ENCODE measurements around the gene NUDT3. TPM values are rescaled to one million over a fixed set of nuclear protein-coding genes. Genes with fewer than 3 reads are reported as not detected.
A peak's percentile ranks its signal among the peaks of the same experiment; 100 is the strongest.
"Not testable (repeated sequence)": the region's sequence is repeated elsewhere in the genome, so short reads cannot be mapped to it uniquely, and the experiment has no call there.

NUDT3 gene
- polyA plus RNA-seq, 3 donors, result 9.3 to 33.3 (median 10.9) TPM

DNA sequence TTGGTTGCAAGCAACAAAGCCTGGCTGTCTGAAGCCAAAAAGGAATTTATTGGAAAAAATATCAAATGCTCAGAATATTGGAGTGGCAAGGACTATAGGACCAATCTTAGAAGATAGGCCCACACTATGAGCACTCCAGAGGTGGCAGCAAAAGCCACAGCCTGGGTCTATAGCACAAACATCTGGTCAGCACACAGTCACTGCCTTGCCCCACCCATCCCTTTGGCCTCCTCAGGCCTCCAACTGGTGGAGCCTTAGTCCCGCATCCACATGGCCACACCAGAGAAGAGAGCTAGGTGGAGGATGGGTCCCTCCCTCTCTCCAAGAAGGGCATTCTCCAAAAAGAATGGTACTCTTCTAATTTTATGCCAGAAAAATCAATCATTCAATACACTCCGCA is 14.0 kb downstream of the NUDT3 start:
- no peaks in the 10 kb centered on the region for H3K27me3 Mint-ChIP-seq (ENCODE audit: low read depth in 3 of 3)
- peak overlapping the region in 4 of 7 donors; percentile 6 to 87 (median 52) for H3K27ac Mint-ChIP-seq
- intact Hi-C loops (cut with micrococcal nuclease), result no loop called here
- TF ChIP-seq, protein P1, sequence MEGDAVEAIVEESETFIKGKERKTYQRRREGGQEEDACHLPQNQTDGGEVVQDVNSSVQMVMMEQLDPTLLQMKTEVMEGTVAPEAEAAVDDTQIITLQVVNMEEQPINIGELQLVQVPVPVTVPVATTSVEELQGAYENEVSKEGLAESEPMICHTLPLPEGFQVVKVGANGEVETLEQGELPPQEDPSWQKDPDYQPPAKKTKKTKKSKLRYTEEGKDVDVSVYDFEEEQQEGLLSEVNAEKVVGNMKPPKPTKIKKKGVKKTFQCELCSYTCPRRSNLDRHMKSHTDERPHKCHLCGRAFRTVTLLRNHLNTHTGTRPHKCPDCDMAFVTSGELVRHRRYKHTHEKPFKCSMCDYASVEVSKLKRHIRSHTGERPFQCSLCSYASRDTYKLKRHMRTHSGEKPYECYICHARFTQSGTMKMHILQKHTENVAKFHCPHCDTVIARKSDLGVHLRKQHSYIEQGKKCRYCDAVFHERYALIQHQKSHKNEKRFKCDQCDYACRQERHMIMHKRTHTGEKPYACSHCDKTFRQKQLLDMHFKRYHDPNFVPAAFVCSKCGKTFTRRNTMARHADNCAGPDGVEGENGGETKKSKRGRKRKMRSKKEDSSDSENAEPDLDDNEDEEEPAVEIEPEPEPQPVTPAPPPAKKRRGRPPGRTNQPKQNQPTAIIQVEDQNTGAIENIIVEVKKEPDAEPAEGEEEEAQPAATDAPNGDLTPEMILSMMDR (IDR thresholded peaks at IDR 0.05), result no peak
- no peaks in the 10 kb centered on the region for H3K9me3 ChIP-seq (replicated peaks in 1 of 2; ENCODE audit: control insufficient read depth in 1 of 2, insufficient read depth in 1 of 2, low read length in 2 of 2)
- no peak overlapping the region for H3K4me3 Mint-ChIP-seq
- WGBS (ENCODE audit: insufficient coverage), result 100% methylated on average over 2 of the region's 2 CpGs
- H4K20me1 ChIP-seq (ENCODE audit: insufficient read depth, low read length), result peaks cover 99% of the 10 kb centered on the region
- H3K4me1 ChIP-seq (ENCODE audit: control insufficient read depth in 1 of 2, insufficient read depth in 2 of 2, low read length in 2 of 2), result peaks cover 22 to 24% of the 10 kb centered on the region in 2 donors
- H3K4me3 ChIP-seq (replicated peaks in 1 of 3; ENCODE audit: low read depth in 2 of 3, low read length in 3 of 3), result no peak overlapping the region
- peak overlapping the region in 1 of 2 donors; percentile 32 for H3K27ac ChIP-seq (ENCODE audit: low read depth in 1 of 2, low read length in 2 of 2)
- peaks cover 95% of the 10 kb centered on the region for H3K79me2 ChIP-seq (ENCODE audit: insufficient read depth, low read length)
- no peaks in the 10 kb centered on the region for H3K9me3 Mint-ChIP-seq
- H3K9ac ChIP-seq (ENCODE audit: insufficient read depth, low read length, poor library complexity, severe bottlenecking), result no peak overlapping the region
- peaks cover 8 to 13% of the 10 kb centered on the region in 2 donors for H3K36me3 Mint-ChIP-seq
- peaks cover 20% of the 10 kb centered on the region for H3K4me1 Mint-ChIP-seq
- no peak overlapping the region for H3K4me2 ChIP-seq (replicated peaks; ENCODE audit: extremely low read depth, low read length, poor library complexity, severe bottlenecking)
- DNase-seq, result no peak
- peaks cover 0 to 11% of the 10 kb centered on the region in 2 donors for H3K36me3 ChIP-seq (replicated peaks in 1 of 2; ENCODE audit: control insufficient read depth in 1 of 2, insufficient read depth in 2 of 2, low read length in 2 of 2)
- H2AFZ ChIP-seq (ENCODE audit: insufficient read depth, low read depth, low read length, poor library complexity, severe bottlenecking), result no peak overlapping the region
- H3K27me3 ChIP-seq (ENCODE audit: control insufficient read depth in 2 of 2, insufficient read depth in 2 of 2, low read length in 2 of 2), result no peaks in the 10 kb centered on the region

DNA sequence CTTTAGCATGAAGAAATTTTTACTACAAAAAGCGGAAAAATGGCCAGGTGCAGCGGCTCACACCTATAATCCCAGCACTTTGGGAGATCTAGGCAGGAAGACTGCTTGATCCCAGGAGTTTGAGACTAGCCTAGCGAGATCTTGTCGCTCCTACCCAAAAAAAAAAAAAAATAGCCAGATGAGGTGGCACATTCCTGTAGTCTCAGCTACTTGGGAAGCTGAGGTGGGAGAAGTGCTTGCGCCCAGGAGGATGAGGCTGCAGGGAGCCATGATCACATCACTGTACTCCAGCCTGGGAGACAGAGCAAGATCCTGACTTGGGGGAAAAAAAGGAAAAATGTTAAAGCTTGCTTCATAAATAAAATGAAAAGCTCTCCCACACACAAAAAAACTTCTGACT is 14.5 kb downstream of the NUDT3 start:
- peak overlapping the region in 3 of 7 donors; percentile 43 to 58 (median 44) for H3K27ac Mint-ChIP-seq
- Histone ChIP-seq H3K27ac (ENCODE audit: low read depth in 1 of 2, low read length in 2 of 2) (no peak overlapping the region), H3K4me2 (replicated peaks; ENCODE audit: extremely low read depth, low read length, poor library complexity, severe bottlenecking) (no peak overlapping the region), H3K4me1 (ENCODE audit: control insufficient read depth in 1 of 2, insufficient read depth in 2 of 2, low read length in 2 of 2) (peaks cover 27% of the 10 kb centered on the region in 2 donors), H4K20me1 (ENCODE audit: insufficient read depth, low read length) (peaks cover 99% of the 10 kb centered on the region), H3K4me3 (replicated peaks in 1 of 3; ENCODE audit: low read depth in 2 of 3, low read length in 3 of 3) (no peak overlapping the region), H3K79me2 (ENCODE audit: insufficient read depth, low read length) (peaks cover 95% of the 10 kb centered on the region), H2AFZ (ENCODE audit: insufficient read depth, low read depth, low read length, poor library complexity, severe bottlenecking) (no peak overlapping the region), H3K36me3 (replicated peaks in 1 of 2; ENCODE audit: control insufficient read depth in 1 of 2, insufficient read depth in 2 of 2, low read length in 2 of 2) (peaks cover 0 to 11% of the 10 kb centered on the region in 2 donors), H3K9ac (ENCODE audit: insufficient read depth, low read length, poor library complexity, severe bottlenecking) (no peak overlapping the region), H3K9me3 (replicated peaks in 1 of 2; ENCODE audit: control insufficient read depth in 1 of 2, insufficient read depth in 1 of 2, low read length in 2 of 2) (no peaks in the 10 kb centered on the region), H3K27me3 (ENCODE audit: control insufficient read depth in 2 of 2, insufficient read depth in 2 of 2, low read length in 2 of 2) (no peaks in the 10 kb centered on the region)
- DNase-seq, result no peak
- H3K4me3 Mint-ChIP-seq, result no peak overlapping the region
- WGBS (ENCODE audit: insufficient coverage), result 100% methylated on average over 1 of the region's 5 CpGs
- TF ChIP-seq, protein P1 (IDR thresholded peaks at IDR 0.05), result no peak
- H3K4me1 Mint-ChIP-seq, result peaks cover 20% of the 10 kb centered on the region
- H3K36me3 Mint-ChIP-seq, result peaks cover 8 to 11% of the 10 kb centered on the region in 2 donors
- intact Hi-C loops (cut with micrococcal nuclease), result loop anchor here in 1 of 2 donors (2.0 kb wide), 1 partner anchor 13 kb away; no protein-coding TSS in a partner anchor
- no peaks in the 10 kb centered on the region for H3K9me3 Mint-ChIP-seq
- H3K27me3 Mint-ChIP-seq (ENCODE audit: low read depth in 3 of 3), result no peaks in the 10 kb centered on the region

DNA sequence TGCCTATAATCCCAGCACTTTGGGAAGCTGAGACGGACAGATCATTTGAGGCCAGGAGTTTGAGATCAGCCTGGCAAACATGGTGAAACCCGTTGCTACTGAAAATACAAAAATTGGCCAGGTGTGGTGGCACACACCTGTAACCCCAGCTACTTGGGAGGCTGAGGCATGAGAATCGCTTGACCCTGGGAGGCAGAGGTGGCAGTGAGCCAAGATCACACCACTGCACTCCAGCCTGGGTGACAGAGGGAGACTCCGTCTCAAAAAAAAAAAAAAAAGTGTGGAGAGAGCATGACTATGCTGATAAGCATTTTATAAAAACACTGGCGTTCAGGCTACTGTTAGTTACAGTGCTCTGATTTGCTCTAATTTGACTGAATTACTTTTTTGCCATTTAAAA is 14.9 kb downstream of the NUDT3 start:
- 100% methylated on average over 2 of the region's 5 CpGs for WGBS (ENCODE audit: insufficient coverage)
- intact Hi-C loops (cut with micrococcal nuclease), result loop anchor here in 1 of 2 donors (2.0 kb wide), 1 partner anchor 13 kb away; no protein-coding TSS in a partner anchor
- H3K4me1 ChIP-seq (ENCODE audit: control insufficient read depth in 1 of 2, insufficient read depth in 2 of 2, low read length in 2 of 2), result peaks cover 28 to 29% of the 10 kb centered on the region in 2 donors

More for the DNA sequence above, 14.9 kb downstream of the NUDT3 start:
- peaks cover 23% of the 10 kb centered on the region for H3K4me1 Mint-ChIP-seq
- not testable (repeated sequence) for H2AFZ ChIP-seq (ENCODE audit: insufficient read depth, low read depth, low read length, poor library complexity, severe bottlenecking); H3K9me3 ChIP-seq (replicated peaks in 1 of 2; ENCODE audit: control insufficient read depth in 1 of 2, insufficient read depth in 1 of 2, low read length in 2 of 2); H3K4me3 ChIP-seq (replicated peaks in 1 of 3; ENCODE audit: low read depth in 2 of 3, low read length in 3 of 3); DNase-seq; H3K4me3 Mint-ChIP-seq; H3K27ac ChIP-seq (ENCODE audit: low read depth in 1 of 2, low read length in 2 of 2); H3K9ac ChIP-seq (ENCODE audit: insufficient read depth, low read length, poor library complexity, severe bottlenecking); H3K9me3 Mint-ChIP-seq; H3K27me3 Mint-ChIP-seq (ENCODE audit: low read depth in 3 of 3); H3K4me2 ChIP-seq (replicated peaks; ENCODE audit: extremely low read depth, low read length, poor library complexity, severe bottlenecking); H3K27me3 ChIP-seq (ENCODE audit: control insufficient read depth in 2 of 2, insufficient read depth in 2 of 2, low read length in 2 of 2)
- peaks cover 8 to 11% of the 10 kb centered on the region in 2 donors for H3K36me3 Mint-ChIP-seq
- H4K20me1 ChIP-seq (ENCODE audit: insufficient read depth, low read length), result peaks cover 99% of the 10 kb centered on the region
- H3K79me2 ChIP-seq (ENCODE audit: insufficient read depth, low read length), result peaks cover 95% of the 10 kb centered on the region
- peaks cover 0 to 11% of the 10 kb centered on the region in 2 donors for H3K36me3 ChIP-seq (replicated peaks in 1 of 2; ENCODE audit: control insufficient read depth in 1 of 2, insufficient read depth in 2 of 2, low read length in 2 of 2)
- peak overlapping the region in 3 of 7 donors; percentile 15 to 58 (median 41) for H3K27ac Mint-ChIP-seq
